Fibroblast of skin of right biceps (primary cell): ENCODE measurements around the gene STK32C.
"Not testable (repeated sequence)": the region's sequence is repeated elsewhere in the genome, so short reads cannot be mapped to it uniquely, and the experiment has no call there.

Experiments
- DNase-seq: peaks from one replicate; pipeline ENCODE4 v3.0.0-alpha.2; 2013

STK32C gene

DNA sequence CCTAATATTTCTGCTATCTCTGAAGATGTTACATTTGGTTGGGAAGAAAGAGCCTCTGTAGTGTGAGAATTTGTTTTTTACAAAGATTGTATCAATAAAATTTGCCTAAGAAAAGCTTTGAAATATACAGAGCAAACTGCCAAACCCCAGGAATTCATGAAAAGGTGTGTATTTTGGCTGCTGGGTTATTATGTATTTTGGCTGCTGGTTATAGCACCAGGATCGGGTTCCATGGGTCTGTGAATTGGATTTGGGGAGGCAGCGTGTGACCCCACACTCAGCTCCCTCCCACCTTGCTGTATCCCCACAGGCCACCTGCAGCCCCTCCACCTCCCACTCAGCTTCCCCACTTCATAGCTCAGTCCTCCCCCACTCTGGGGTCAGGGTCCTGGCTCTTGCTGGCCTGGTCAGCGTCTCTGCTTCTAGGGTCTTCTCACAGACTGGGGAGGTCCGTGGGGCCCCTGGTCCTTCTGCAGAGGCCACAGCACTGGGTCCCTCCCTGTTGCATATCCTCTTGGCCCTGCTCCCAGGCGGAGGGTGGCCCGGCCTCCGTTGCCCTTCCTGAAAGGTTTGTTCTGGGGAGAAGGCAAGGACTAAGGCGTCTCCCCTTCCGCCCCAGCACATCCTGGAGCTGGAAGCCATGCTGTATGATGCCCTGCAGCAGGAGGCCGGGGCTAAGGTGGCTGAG is 145.0 kb downstream of the STK32C start:
- no peak for DNase-seq

- no peak for DNase-seq
Observed at GRCh38 chr10:132162021-132162531, 145.7 kb downstream of the STK32C start.

DNA sequence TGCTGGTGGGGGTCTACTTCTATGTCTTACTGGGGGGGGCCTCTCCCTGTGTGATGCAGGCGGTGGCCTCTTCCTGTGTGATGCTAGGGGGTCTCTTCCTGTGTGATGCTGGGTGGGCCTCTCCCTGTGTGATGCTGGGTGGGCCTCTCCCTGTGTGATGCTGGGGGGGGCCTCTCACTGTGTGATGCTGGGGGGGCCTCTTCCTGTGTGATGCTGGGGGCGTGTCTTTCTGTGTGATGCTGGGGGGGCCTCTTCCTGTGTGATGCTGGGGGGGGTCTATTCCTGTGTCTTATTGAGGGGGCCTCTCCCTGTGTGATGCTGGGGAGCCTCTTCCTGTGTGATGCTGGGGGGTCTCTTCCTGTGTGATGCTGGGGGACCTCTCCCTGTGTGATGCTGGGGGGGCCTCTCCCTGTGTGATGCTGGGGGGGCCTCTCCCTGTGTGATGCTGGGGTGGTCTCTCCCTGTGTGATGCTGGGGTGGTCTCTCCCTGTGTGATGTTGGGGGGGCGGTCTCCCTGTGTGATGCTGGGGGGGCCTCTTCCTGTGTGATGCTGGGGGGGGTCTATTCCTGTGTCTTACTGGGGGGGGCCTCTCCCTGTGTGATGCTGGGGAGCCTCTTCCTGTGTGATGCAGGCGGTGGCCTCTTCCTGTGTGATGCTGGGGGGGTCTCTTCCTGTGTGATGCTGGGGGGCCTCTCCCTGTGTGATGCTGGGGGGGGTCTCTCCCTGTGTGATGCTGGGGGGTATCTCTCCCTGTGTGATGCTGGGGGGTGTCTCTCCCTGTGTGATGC is 146.7 kb downstream of the STK32C start:
- not testable (repeated sequence) for DNase-seq

GRCh38 chr10:132160231-132160630 is 147.5 kb downstream of the STK32C start:
- DNase-seq = not testable (repeated sequence)

- DNase-seq = not testable (repeated sequence)
Observed at GRCh38 chr10:132159302-132160230, 148.2 kb downstream of the STK32C start.

GRCh38 chr10:132158823-132159222 is 148.9 kb downstream of the STK32C start:
- DNase-seq = no peak

- DNase-seq = no peak
Observed at GRCh38 chr10:132158122-132158741, 149.5 kb downstream of the STK32C start.
